Gastroesophageal sphincter (tissue), 4 donors: ENCODE data around the gene SNX25. TPM values are rescaled to one million over a fixed set of nuclear protein-coding genes. Genes with fewer than 3 reads are reported as not detected.

Experiments used
- ATAC-seq: fragments of 150-250 bp; one replicate; pipeline ENCODE4 v1.9.1; 2016; ENCODE audit warnings: mild to moderate bottlenecking, moderate library complexity
- H3K27ac ChIP-seq, 4 donors: fragments of 200-600 bp; sonication (generic) in 3 of 4; 1 replicate in 3 of 4; 2 replicates in 1 of 4; pipeline ENCODE4 v1.5.1; 2016 to 2019
- H3K27me3 ChIP-seq: fragments of 200-600 bp; sonication (generic); one replicate; pipeline ENCODE4 v1.5.1; 2019
- H3K36me3 ChIP-seq, 2 donors: fragments of 200-600 bp; sonication (generic); one replicate each; pipeline ENCODE4 v1.5.1; 2019; ENCODE audit warnings: control low read depth in 1 of 2
- H3K4me1 ChIP-seq, 3 donors: fragments of 200-600 bp; sonication (generic); 1 replicate in 2 of 3; 2 replicates in 1 of 3; pipeline ENCODE4 v1.5.1; 2016 to 2019; ENCODE audit warnings: control low read depth in 2 of 3
- H3K4me3 ChIP-seq, 2 donors: fragments of 200-600 bp; sonication (generic); one replicate each; pipeline ENCODE4 v1.5.1; 2019; ENCODE audit warnings: mild to moderate bottlenecking in 1 of 2, moderate library complexity in 1 of 2
- H3K9me3 ChIP-seq, 3 donors: fragments of 200-600 bp; sonication (generic); one replicate each; pipeline ENCODE4 v1.5.1; 2017 to 2019; ENCODE audit warnings: control low read depth in 2 of 3
- EP300 ChIP-seq: sonication (generic); formaldehyde crosslinking; IDR thresholded peaks from one replicate; pipeline ENCODE4 v1.6.1; 2017; ENCODE audit warnings: antibody characterized with exemption, mild to moderate bottlenecking
- POLR2A ChIP-seq, 2 donors: fragments of 450-650 bp; IDR thresholded peaks; one replicate each; pipeline ENCODE4 v1.6.1; 2017; ENCODE audit warnings: antibody characterized with exemption in 2 of 2, mild to moderate bottlenecking in 2 of 2, moderate library complexity in 1 of 2
- POLR2AphosphoS5 ChIP-seq: sonication (generic); formaldehyde crosslinking; IDR thresholded peaks from one replicate; pipeline ENCODE4 v1.6.1; 2017; ENCODE audit warnings: antibody characterized with exemption
- WGBS, 2 donors: methylation state at CpG; one replicate each; pipeline ENCODE4 v1.1.5; 2018; ENCODE audit warnings: low coverage in 1 of 2; 5-methylcytosine and 5-hydroxymethylcytosine counted together
- total RNA-seq, 4 donors: library from RNA; depleted of rRNA; stranded (reverse); fragments of >200 nt; gene quantifications; one replicate each; pipeline ENCODE4 v1.1.0, GENCODE V29; 2016
- TF ChIP-seq, protein P1 (sequence below), 4 experiments: fragments of 200-600 bp in 2 of 4; fragments of 450-650 bp in 2 of 4; sonication (generic) in 1 of 4; IDR thresholded peaks; one replicate each; pipeline ENCODE4 v1.5.1; 2017 to 2019; ENCODE audit warnings: antibody characterized with exemption in 4 of 4, mild to moderate bottlenecking in 2 of 4, moderate library complexity in 2 of 4

The SNX25 gene
- total RNA-seq, 4 donors from 2014 or later, result 17.9 to 30.5 (median 24.9) TPM

DNA sequence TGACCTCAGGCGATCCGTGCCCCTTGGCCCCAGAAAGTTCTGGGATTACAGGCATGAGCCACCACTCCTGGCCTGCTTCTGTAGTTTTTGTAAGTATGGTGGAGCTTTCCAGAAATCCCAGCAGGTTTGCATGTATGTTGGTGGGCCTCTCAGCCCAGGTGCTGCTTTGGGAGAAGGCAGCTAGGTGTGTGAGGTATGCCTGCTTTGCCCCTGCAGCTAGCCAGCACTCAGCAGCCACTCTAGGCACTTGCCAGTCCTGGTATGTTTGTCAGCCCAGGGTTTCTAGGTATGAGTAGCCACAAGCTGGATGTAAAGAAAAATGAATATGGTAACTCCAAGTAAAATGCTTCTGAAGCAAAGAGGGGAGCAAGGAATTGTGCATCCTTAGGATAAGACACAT lies 8.9 kb downstream of the SNX25 start:
- no peaks in the 10 kb centered on the region for H3K9me3 ChIP-seq
- no peak for ATAC-seq
- peaks cover 0 to 47% (median 0%) of the 10 kb centered on the region in 3 donors for H3K4me1 ChIP-seq
- H3K4me3 ChIP-seq, result no peak overlapping the region
- H3K27me3 ChIP-seq, result no peaks in the 10 kb centered on the region
- no peaks in the 10 kb centered on the region for H3K36me3 ChIP-seq
- WGBS, 2 donors, result 100% methylated on average over 2 of the region's 2 CpGs; no CpG with 5 or more reads in 1 of the 2 donors
- peak overlapping the region in 1 of 4 donors; percentile 25 for H3K27ac ChIP-seq
- no peak for TF ChIP-seq POLR2A (IDR thresholded peaks at IDR 0.05)

DNA sequence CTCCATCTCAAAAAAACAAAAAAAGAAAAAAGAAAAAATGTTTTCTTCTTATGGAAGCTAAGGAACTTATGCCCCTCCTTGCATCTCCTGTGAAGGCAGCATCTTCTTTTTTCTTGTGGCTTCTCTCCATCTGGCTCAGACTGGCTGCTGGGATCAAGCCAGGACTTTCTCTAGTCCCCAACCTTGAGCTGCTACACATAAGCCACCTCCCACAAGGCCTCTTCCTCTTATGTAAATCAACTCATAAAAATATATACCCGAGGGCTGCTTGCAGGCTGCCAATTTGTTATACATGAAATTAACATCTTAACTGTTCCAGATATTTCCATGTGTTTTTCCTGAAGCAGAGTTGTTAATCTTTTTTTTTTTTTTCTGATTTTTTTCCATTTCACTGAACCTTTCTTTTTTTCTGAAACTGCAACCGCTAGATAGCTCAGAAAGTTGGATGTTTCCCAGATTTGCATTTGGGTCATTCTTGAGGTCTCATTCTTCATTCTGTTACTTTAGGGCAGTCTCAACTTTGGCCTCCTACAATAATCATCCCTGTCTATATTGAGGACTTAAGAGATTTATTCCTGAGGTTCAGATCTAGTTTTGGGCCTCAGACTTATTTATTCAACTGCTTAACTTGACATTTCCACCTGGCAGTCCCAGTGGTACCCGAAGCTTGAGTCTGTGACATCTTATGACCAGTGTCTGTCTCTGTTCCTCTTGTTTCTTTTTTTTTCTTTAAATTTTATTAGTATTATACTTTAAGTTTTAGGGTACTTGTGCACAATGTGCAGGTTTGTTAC lies 10.3 kb downstream of the SNX25 start:
- 11 to 22% methylated on average over 3 of the region's 3 CpGs for WGBS, 2 donors
- Histone ChIP-seq H3K4me3 (no peak overlapping the region), H3K27me3 (no peaks in the 10 kb centered on the region), H3K36me3 (no peaks in the 10 kb centered on the region), H3K9me3 (no peaks in the 10 kb centered on the region), H3K27ac (peak overlapping the region in 2 of 4 donors; percentile 51 to 59), H3K4me1 (peaks cover 0 to 47% (median 0%) of the 10 kb centered on the region in 3 donors)
- TF ChIP-seq POLR2AphosphoS5, result no peak
- no peak for TF ChIP-seq EP300
- TF ChIP-seq POLR2A (IDR thresholded peaks at IDR 0.05), result no peak
- TF ChIP-seq, protein P1, sequence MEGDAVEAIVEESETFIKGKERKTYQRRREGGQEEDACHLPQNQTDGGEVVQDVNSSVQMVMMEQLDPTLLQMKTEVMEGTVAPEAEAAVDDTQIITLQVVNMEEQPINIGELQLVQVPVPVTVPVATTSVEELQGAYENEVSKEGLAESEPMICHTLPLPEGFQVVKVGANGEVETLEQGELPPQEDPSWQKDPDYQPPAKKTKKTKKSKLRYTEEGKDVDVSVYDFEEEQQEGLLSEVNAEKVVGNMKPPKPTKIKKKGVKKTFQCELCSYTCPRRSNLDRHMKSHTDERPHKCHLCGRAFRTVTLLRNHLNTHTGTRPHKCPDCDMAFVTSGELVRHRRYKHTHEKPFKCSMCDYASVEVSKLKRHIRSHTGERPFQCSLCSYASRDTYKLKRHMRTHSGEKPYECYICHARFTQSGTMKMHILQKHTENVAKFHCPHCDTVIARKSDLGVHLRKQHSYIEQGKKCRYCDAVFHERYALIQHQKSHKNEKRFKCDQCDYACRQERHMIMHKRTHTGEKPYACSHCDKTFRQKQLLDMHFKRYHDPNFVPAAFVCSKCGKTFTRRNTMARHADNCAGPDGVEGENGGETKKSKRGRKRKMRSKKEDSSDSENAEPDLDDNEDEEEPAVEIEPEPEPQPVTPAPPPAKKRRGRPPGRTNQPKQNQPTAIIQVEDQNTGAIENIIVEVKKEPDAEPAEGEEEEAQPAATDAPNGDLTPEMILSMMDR (IDR thresholded peaks at IDR 0.05), result no peak
- ATAC-seq, result peak; percentile 68

DNA sequence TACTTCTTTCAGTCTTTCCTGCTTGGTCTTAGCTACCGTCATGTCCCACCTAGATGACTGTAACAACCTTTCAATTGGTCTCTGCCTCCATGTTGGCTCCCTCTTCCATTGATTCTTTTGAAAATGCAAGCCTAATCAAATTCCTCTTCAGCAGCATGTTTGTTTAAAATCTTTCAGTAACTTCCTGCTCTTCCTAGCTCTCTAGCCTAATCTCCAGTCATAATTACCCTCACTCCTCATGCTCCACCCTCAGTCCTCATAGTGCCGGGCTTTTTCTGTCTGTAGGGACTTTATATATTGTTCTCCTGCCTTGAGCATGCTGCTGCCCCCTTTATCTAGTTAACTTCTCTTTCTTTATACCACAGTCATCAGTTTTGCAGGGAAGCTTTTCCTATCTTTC lies 12.1 kb downstream of the SNX25 start:
- 69 to 85% methylated on average over 2 of the region's 2 CpGs for WGBS, 2 donors
- no peak for ATAC-seq
- H3K36me3 ChIP-seq, result no peaks in the 10 kb centered on the region
- H3K4me1 ChIP-seq, result peaks cover 0 to 43% (median 0%) of the 10 kb centered on the region in 3 donors
- H3K27ac ChIP-seq, result peak overlapping the region in 1 of 4 donors; percentile 39
- no peak for TF ChIP-seq POLR2A (IDR thresholded peaks at IDR 0.05)
- no peak overlapping the region for H3K4me3 ChIP-seq
- H3K27me3 ChIP-seq, result no peaks in the 10 kb centered on the region
- H3K9me3 ChIP-seq, result no peaks in the 10 kb centered on the region

DNA sequence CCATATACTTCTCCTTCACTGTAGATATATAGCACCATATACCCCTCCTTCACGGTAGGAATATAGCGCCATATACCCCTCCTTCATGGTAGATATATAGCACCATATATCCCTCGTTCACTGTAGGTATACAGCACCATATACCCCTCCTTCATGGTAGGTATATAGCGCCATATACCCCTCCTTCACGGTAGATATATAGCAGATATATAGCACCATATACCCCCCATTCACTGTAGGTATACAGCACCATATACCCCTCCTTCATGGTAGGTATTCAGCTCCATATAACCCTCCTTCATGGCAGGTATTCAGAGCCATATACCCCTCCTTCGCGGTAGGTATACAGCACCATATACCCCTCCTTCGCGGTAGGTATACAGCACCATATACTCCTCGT lies 12.5 kb downstream of the SNX25 start:
- TF ChIP-seq POLR2A (IDR thresholded peaks at IDR 0.05) (no peak), EP300 (no peak)
- Histone ChIP-seq H3K27ac (no peak overlapping the region), H3K9me3 (no peaks in the 10 kb centered on the region), H3K4me3 (no peak overlapping the region), H3K27me3 (no peaks in the 10 kb centered on the region), H3K36me3 (no peaks in the 10 kb centered on the region), H3K4me1 (peaks cover 0 to 43% (median 2%) of the 10 kb centered on the region in 3 donors)
- no peak for ATAC-seq
- WGBS, 2 donors, result 50 to 74% methylated on average over 4 to 9 of the region's 10 CpGs

DNA sequence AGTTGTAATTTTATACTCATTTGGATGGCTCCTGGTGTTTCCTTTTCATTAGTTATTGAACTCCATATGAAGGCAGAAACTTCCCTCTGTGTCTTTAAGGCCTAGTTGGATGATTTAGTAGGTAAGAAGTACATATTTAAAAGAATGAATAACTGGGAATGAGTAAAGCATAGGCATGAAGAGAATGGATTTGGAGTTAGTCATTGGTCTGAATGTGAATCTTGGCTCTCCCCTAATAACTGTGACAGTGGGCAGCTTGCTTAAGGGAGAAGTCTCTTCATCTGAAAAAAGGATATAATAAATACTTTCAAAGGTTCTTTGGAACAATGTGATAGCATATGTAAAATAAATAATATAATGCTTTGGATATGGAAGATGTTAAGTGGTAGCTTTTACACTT lies 13.2 kb downstream of the SNX25 start:
- no peak for ATAC-seq
- TF ChIP-seq POLR2A (IDR thresholded peaks at IDR 0.05) (no peak), EP300 (no peak), POLR2AphosphoS5 (no peak)
- TF ChIP-seq, protein P1 (IDR thresholded peaks at IDR 0.05), result no peak
- Histone ChIP-seq H3K27ac (no peak overlapping the region), H3K4me3 (no peak overlapping the region), H3K36me3 (no peaks in the 10 kb centered on the region), H3K4me1 (peaks cover 0 to 43% (median 3%) of the 10 kb centered on the region in 3 donors), H3K9me3 (no peaks in the 10 kb centered on the region), H3K27me3 (no peaks in the 10 kb centered on the region)

DNA sequence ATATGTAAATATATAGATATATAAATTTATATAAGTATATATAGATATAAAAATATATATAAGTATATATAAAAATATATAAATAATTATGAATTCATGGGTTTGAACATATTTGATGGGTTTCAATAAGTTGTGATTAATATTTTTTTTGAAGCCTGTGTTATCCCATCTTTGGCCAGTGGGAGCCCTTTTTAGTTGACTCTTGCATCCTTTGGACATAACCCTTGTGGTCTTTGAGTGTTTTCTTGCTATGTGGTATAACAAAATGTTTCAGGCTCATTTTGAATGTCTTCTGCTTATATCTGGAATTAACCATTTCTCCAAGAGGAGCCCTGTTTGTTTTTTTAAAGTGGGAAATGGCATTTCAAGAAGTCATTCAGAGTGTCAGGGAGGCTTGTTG lies 15.2 kb downstream of the SNX25 start:
- Histone ChIP-seq H3K27me3 (no peaks in the 10 kb centered on the region), H3K27ac (no peak overlapping the region), H3K36me3 (no peaks in the 10 kb centered on the region), H3K4me3 (no peak overlapping the region), H3K4me1 (peaks cover 0 to 44% (median 7%) of the 10 kb centered on the region in 3 donors), H3K9me3 (no peaks in the 10 kb centered on the region)
- TF ChIP-seq, protein P1 (IDR thresholded peaks at IDR 0.05), result peak in 3 of 4 experiments; percentile 11 to 17 (median 15)
- no peak for TF ChIP-seq POLR2AphosphoS5
- ATAC-seq, result no peak
